ENCODE data around the gene VEPH1.
"Not testable (repeated sequence)": the region's sequence is repeated elsewhere in the genome, so short reads cannot be mapped to it uniquely, and the experiment has no call there.

VEPH1 gene

GRCh38 chr3:157360044-157360443 is 143.2 kb downstream of the VEPH1 start:
- Histone ChIP-seq H3K27me3 (replicated peaks; ENCODE audit: control insufficient read depth, insufficient read depth, low read length) (no peaks in the 10 kb centered on the region), H3K36me3 (ENCODE audit: control insufficient read depth, insufficient read depth, low read length, severe bottlenecking) (no peaks in the 10 kb centered on the region), H3K9me3 (ENCODE audit: control insufficient read depth, low read length) (no peaks in the 10 kb centered on the region), H3K4me1 (ENCODE audit: control insufficient read depth, insufficient read depth, low read length) (peaks cover 69% of the 10 kb centered on the region), H3K4me3 (ENCODE audit: low read length) (peak overlapping the region; percentile 29), H3K9ac (ENCODE audit: low read length) (peak overlapping the region; percentile 77)
- peak; percentile 90 for DNase-seq (ENCODE audit: low read depth)

- Histone ChIP-seq H3K27me3 (replicated peaks; ENCODE audit: control insufficient read depth, insufficient read depth, low read length) (no peaks in the 10 kb centered on the region), H3K36me3 (ENCODE audit: control insufficient read depth, insufficient read depth, low read length, severe bottlenecking) (no peaks in the 10 kb centered on the region), H3K9ac (ENCODE audit: low read length) (no peak overlapping the region), H3K4me3 (ENCODE audit: low read length) (no peak overlapping the region), H3K9me3 (ENCODE audit: control insufficient read depth, low read length) (no peaks in the 10 kb centered on the region), H3K4me1 (ENCODE audit: control insufficient read depth, insufficient read depth, low read length) (peaks cover 42% of the 10 kb centered on the region)
- DNase-seq (ENCODE audit: low read depth): no peak
Observed at GRCh38 chr3:157356541-157356940, 146.7 kb downstream of the VEPH1 start.

DNA sequence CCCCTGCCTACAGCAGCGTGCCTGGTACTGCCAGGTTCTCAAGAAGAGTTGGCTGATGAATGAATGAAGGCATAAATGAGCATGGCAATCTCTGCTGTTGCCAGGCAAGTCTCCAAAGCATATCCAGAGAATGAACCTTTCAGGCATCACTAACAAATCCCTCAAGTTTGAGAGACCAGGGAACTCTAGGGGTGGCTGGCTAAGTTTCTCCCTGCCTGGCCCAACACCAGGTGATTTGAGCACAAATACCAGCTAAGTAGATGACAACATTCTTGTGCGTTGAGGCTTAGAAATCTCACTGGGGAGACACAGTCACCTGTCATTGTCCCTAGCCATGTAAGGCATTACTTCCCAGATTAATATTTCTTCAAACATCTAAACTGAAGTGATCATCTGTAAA is 147.9 kb downstream of the VEPH1 start:
- H3K4me3 ChIP-seq (ENCODE audit: low read length): no peak overlapping the region
- H3K36me3 ChIP-seq (ENCODE audit: control insufficient read depth, insufficient read depth, low read length, severe bottlenecking): no peaks in the 10 kb centered on the region
- H3K27me3 ChIP-seq (replicated peaks; ENCODE audit: control insufficient read depth, insufficient read depth, low read length): no peaks in the 10 kb centered on the region
- H3K4me1 ChIP-seq (ENCODE audit: control insufficient read depth, insufficient read depth, low read length): peaks cover 29% of the 10 kb centered on the region
- H3K9ac ChIP-seq (ENCODE audit: low read length): peak overlapping the region; percentile 35
- no peak for DNase-seq (ENCODE audit: low read depth)
- H3K9me3 ChIP-seq (ENCODE audit: control insufficient read depth, low read length): no peaks in the 10 kb centered on the region

- DNase-seq (ENCODE audit: low read depth): peak; percentile 49
- Histone ChIP-seq H3K4me1 (ENCODE audit: control insufficient read depth, insufficient read depth, low read length) (peaks cover 26% of the 10 kb centered on the region), H3K36me3 (ENCODE audit: control insufficient read depth, insufficient read depth, low read length, severe bottlenecking) (no peaks in the 10 kb centered on the region), H3K27me3 (replicated peaks; ENCODE audit: control insufficient read depth, insufficient read depth, low read length) (no peaks in the 10 kb centered on the region), H3K4me3 (ENCODE audit: low read length) (no peak overlapping the region), H3K9ac (ENCODE audit: low read length) (peak overlapping the region; percentile 35), H3K9me3 (ENCODE audit: control insufficient read depth, low read length) (no peaks in the 10 kb centered on the region)
Observed at GRCh38 chr3:157354722-157355121, 148.5 kb downstream of the VEPH1 start.

DNA sequence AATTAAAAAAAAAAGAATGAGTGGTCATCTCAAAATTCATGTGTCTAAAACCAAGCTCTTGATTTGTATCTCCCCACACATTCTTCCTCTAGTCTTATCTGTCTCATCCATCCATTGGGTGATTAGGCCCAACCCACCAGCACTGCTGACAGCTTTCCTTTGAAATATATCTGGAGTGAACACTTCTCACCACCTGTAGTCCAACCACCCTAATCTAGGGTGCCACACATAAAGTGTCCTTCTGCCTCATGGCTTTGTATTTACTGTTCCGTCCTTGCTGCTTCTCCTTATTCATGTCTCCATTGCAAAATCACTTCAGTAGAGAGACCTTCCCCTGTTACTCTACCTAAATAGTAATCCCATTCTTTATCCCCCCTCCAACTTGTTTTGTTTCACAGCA is 149.0 kb downstream of the VEPH1 start:
- DNase-seq (ENCODE audit: low read depth): no peak
- no peak overlapping the region for H3K9ac ChIP-seq (ENCODE audit: low read length)
- no peaks in the 10 kb centered on the region for H3K36me3 ChIP-seq (ENCODE audit: control insufficient read depth, insufficient read depth, low read length, severe bottlenecking)
- H3K27me3 ChIP-seq (replicated peaks; ENCODE audit: control insufficient read depth, insufficient read depth, low read length): no peaks in the 10 kb centered on the region
- no peaks in the 10 kb centered on the region for H3K9me3 ChIP-seq (ENCODE audit: control insufficient read depth, low read length)
- H3K4me3 ChIP-seq (ENCODE audit: low read length): no peak overlapping the region
- H3K4me1 ChIP-seq (ENCODE audit: control insufficient read depth, insufficient read depth, low read length): peaks cover 21% of the 10 kb centered on the region

DNA sequence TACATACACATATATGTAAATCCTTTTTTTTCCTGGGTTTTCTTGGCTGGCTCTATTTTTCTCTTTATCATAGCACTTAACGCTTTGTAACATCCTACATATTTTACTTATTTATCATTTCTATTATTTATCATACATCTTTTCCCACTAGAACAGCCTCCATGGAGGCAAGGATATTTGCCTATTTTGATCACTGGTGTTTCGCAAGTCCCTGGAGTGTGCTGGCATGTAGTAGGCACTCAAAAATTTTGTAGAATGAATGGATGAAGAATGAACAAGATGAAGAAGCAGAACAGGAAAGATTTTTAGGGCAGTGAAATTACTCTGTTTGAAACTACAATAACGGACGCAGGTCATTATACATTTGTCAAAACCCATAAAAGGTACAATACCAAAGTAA is 149.6 kb downstream of the VEPH1 start:
- Histone ChIP-seq H3K9ac (ENCODE audit: low read length) (no peak overlapping the region), H3K4me1 (ENCODE audit: control insufficient read depth, insufficient read depth, low read length) (peaks cover 15% of the 10 kb centered on the region), H3K27me3 (replicated peaks; ENCODE audit: control insufficient read depth, insufficient read depth, low read length) (no peaks in the 10 kb centered on the region), H3K36me3 (ENCODE audit: control insufficient read depth, insufficient read depth, low read length, severe bottlenecking) (no peaks in the 10 kb centered on the region), H3K9me3 (ENCODE audit: control insufficient read depth, low read length) (no peaks in the 10 kb centered on the region), H3K4me3 (ENCODE audit: low read length) (no peak overlapping the region)
- DNase-seq (ENCODE audit: low read depth): no peak

- Histone ChIP-seq H3K9ac (ENCODE audit: low read length) (no peak overlapping the region), H3K27me3 (replicated peaks; ENCODE audit: control insufficient read depth, insufficient read depth, low read length) (no peaks in the 10 kb centered on the region), H3K4me1 (ENCODE audit: control insufficient read depth, insufficient read depth, low read length) (peaks cover 16% of the 10 kb centered on the region), H3K9me3 (ENCODE audit: control insufficient read depth, low read length) (no peaks in the 10 kb centered on the region), H3K4me3 (ENCODE audit: low read length) (no peak overlapping the region), H3K36me3 (ENCODE audit: control insufficient read depth, insufficient read depth, low read length, severe bottlenecking) (no peaks in the 10 kb centered on the region)
- no peak for DNase-seq (ENCODE audit: low read depth)
Observed at GRCh38 chr3:157351981-157352380, 151.2 kb downstream of the VEPH1 start.

DNA sequence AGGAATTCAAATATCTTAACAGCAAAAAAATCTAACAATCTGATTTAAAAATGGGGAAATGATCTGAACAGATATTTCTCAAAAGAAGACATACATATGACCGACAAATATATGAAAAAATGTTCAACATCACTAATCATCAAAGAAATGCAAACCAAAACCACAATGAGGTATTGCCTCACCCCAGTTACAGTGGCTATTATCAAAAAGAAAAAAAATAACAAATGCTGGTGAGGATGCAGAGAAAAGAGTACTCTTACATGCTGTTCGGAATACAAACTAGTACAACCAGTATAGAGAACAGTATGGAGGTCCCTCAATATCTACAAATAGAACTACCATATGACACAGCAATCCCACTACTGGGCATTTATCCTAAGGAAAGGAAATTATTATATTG is 152.6 kb downstream of the VEPH1 start:
- not testable (repeated sequence) for H3K27me3 ChIP-seq (replicated peaks; ENCODE audit: control insufficient read depth, insufficient read depth, low read length); H3K9me3 ChIP-seq (ENCODE audit: control insufficient read depth, low read length); H3K36me3 ChIP-seq (ENCODE audit: control insufficient read depth, insufficient read depth, low read length, severe bottlenecking); H3K9ac ChIP-seq (ENCODE audit: low read length); H3K4me3 ChIP-seq (ENCODE audit: low read length); DNase-seq (ENCODE audit: low read depth); H3K4me1 ChIP-seq (ENCODE audit: control insufficient read depth, insufficient read depth, low read length)

DNA sequence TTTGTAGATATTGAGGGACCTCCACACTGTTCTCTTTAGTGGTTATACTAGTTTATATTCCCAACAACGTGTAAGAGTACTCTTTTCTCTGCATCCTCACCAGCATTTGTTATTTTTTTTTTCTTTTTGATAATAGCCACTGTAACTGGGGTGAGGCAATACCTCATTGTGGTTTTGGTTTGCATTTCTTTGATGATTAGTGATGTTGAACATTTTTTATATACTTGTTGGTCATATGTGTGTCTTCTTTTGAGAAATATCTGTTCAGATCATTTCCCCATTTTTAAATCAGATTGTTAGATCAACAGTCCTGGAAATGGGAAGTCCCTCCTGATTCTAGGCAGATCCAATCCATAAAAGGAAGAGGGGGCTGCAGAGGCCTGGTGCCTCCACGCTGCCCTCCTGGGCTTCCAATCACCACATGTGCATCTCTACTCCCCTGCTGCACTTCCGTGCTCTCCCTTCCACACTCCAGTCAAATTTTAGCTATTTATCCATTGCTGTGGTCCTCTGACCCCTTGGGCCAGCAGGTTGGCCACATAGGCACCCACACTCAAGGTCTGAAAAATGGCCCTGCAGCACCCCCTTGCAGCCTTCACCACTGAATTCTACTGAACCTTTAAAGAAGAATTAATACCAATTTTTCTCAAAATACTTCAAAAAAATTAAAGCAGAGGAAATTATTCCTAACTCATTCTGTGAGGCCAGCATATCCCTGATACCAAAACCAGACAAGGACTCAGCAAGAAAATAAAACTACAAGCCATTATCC is 154.7 kb downstream of the VEPH1 start:
- H3K4me3 ChIP-seq (ENCODE audit: low read length); DNase-seq (ENCODE audit: low read depth): not testable (repeated sequence)

DNA sequence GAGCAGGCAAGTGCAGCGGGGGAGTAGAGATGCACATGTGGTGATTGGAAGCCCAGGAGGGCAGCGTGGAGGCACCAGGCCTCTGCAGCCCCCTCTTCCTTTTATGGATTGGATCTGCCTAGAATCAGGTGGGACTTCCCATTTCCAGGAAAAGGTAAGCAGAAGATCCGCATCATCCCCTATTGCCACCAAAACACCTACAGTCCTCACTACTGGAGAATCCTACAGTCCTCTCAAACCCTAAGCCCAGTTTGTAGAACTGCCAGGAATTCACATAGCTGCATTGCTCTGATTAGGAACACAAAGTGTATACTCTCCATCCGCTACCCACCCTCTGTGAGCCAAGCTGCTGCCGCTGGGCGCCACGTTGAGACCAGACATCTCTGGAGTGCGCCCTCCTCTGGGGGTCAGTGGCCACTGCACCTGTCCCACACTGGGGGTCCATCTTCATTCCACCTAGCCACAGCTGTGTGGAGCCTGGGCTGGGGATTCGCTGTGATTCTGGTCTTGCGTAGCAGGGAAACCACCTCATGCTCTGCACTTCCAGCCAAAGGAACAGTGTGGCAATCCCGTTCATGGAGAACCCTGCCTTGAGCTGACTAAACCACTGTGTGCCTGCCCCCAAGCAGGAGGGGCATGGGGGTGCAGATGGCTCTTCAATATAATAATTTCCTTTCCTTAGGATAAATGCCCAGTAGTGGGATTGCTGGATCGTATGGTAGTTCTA is 155.5 kb downstream of the VEPH1 start:
- H3K9me3 ChIP-seq (ENCODE audit: control insufficient read depth, low read length): no peaks in the 10 kb centered on the region
- H3K27me3 ChIP-seq (replicated peaks; ENCODE audit: control insufficient read depth, insufficient read depth, low read length): no peaks in the 10 kb centered on the region
- DNase-seq (ENCODE audit: low read depth): no peak
- peaks cover 2% of the 10 kb centered on the region for H3K4me1 ChIP-seq (ENCODE audit: control insufficient read depth, insufficient read depth, low read length)
- no peak overlapping the region for H3K4me3 ChIP-seq (ENCODE audit: low read length)
- no peaks in the 10 kb centered on the region for H3K36me3 ChIP-seq (ENCODE audit: control insufficient read depth, insufficient read depth, low read length, severe bottlenecking)
- H3K9ac ChIP-seq (ENCODE audit: low read length): no peak overlapping the region

More for the DNA sequence above, 154.7 kb downstream of the VEPH1 start:
- not testable (repeated sequence) for H3K36me3 ChIP-seq (ENCODE audit: control insufficient read depth, insufficient read depth, low read length, severe bottlenecking); H3K4me1 ChIP-seq (ENCODE audit: control insufficient read depth, insufficient read depth, low read length); H3K9me3 ChIP-seq (ENCODE audit: control insufficient read depth, low read length); H3K9ac ChIP-seq (ENCODE audit: low read length); H3K27me3 ChIP-seq (replicated peaks; ENCODE audit: control insufficient read depth, insufficient read depth, low read length)

DNA sequence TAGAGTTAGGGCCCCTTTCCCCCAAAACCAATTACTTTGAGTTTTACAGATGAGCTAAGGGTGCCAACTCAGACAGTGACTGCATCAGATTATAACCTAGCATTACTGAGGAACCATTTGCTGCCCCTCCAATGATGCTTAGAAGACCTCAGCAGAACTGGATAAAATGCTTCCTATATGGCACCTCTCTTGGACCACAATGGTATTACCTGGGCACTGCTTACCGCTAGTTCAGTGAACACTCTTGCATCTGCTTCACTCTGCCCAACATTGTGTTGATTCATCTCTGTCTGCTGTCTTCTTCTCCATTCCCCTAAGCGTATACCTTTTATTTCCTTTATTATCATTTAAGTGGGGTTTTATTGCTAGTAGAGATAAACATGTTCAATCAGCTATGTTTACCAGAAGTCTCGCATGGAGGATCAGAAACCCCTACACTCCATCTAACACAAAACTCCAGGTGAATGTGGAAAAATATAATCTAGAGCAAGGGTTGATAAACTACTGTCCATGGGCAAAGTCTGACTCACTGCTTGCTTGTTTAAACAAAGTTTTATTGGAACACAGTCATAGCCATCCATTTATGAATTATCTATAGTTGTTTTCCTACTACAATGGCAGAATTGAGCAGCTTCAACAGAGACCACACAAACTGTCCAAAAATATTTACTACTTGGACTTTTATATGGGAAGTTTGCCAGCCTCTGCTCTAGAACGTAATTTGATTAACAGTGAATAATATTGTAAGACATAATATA is 166.8 kb downstream of the VEPH1 start:
- H3K27me3 ChIP-seq (replicated peaks; ENCODE audit: control insufficient read depth, insufficient read depth, low read length): no peaks in the 10 kb centered on the region
- H3K9ac ChIP-seq (ENCODE audit: low read length): no peak overlapping the region
- H3K9me3 ChIP-seq (ENCODE audit: control insufficient read depth, low read length): no peaks in the 10 kb centered on the region
- no peak overlapping the region for H3K4me3 ChIP-seq (ENCODE audit: low read length)
- no peak for DNase-seq (ENCODE audit: low read depth)
- H3K36me3 ChIP-seq (ENCODE audit: control insufficient read depth, insufficient read depth, low read length, severe bottlenecking): no peaks in the 10 kb centered on the region
- H3K4me1 ChIP-seq (ENCODE audit: control insufficient read depth, insufficient read depth, low read length): peaks cover 10% of the 10 kb centered on the region

All from adipocyte (in vitro differentiated cells).